Measurements from ENCODE around the gene ZNF212. TPM values are rescaled to one million over a fixed set of nuclear protein-coding genes. Genes with fewer than 3 reads are reported as not detected.

The ZNF212 gene
- total RNA-seq, 4 donors from 2014 or later: 19.8 to 24.9 (median 23.2) TPM

DNA sequence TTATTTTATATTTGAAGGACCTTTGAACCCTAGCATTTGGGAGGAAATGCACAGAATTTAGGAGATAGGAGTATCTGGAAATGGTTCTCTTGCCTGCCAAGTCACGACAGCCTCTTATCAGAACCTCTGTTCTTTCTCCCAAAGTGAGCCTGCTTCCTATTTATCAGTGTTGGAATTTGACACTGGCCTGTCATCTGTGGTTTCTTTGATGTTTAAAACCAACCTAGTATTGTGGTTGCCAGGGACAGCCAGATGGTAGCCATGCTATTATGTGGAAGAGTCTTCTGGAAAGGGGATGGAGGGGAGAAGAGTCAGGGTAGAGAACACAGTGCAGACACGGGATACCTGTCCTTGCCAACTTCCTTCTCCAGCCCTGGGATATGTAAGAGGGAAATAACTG lies 23.0 kb upstream of the ZNF212 start:
- Histone ChIP-seq H3K4me3 (no peak overlapping the region), H3K36me3 (peaks cover 0 to 99% (median 0%) of the 10 kb centered on the region in 3 donors)

DNA sequence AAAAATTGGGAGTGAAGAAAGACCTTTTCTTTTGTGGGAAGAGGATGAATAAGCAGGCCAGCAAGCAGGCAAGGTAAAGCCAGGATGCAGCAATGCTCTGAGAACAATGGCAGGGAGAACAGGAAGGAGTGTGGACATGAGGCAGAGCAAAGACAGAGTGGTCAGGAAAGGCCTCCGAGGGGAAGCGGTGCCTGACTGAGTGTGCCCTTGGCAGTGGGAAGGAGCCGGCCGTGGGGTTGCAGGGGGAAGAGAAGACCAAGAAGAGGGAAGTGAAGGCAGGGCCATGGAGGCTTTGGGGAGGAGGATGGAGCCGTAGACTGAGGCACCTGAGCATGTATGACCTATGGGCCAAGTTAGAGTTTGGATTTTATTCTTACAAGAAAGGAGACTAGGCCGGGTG lies 21.9 kb upstream of the ZNF212 start:
- no peaks in the 10 kb centered on the region for H3K27me3 ChIP-seq
- peaks cover 0 to 97% (median 0%) of the 10 kb centered on the region in 3 donors for H3K36me3 ChIP-seq
- H3K4me1 ChIP-seq: no peaks in the 10 kb centered on the region
- TF ChIP-seq POLR2A (IDR thresholded peaks at IDR 0.05): no peak
- TF ChIP-seq, protein P1, sequence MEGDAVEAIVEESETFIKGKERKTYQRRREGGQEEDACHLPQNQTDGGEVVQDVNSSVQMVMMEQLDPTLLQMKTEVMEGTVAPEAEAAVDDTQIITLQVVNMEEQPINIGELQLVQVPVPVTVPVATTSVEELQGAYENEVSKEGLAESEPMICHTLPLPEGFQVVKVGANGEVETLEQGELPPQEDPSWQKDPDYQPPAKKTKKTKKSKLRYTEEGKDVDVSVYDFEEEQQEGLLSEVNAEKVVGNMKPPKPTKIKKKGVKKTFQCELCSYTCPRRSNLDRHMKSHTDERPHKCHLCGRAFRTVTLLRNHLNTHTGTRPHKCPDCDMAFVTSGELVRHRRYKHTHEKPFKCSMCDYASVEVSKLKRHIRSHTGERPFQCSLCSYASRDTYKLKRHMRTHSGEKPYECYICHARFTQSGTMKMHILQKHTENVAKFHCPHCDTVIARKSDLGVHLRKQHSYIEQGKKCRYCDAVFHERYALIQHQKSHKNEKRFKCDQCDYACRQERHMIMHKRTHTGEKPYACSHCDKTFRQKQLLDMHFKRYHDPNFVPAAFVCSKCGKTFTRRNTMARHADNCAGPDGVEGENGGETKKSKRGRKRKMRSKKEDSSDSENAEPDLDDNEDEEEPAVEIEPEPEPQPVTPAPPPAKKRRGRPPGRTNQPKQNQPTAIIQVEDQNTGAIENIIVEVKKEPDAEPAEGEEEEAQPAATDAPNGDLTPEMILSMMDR (IDR thresholded peaks at IDR 0.05): no peak
- H3K27ac ChIP-seq: no peak overlapping the region
- no peak for DNase-seq
- no peaks in the 10 kb centered on the region for H3K9me3 ChIP-seq
- H3K4me3 ChIP-seq: no peak overlapping the region

More for the DNA sequence above, 23.0 kb upstream of the ZNF212 start:
- Histone ChIP-seq H3K27me3 (no peaks in the 10 kb centered on the region), H3K27ac (no peak overlapping the region), H3K4me1 (no peaks in the 10 kb centered on the region), H3K9me3 (no peaks in the 10 kb centered on the region)
- TF ChIP-seq POLR2A (IDR thresholded peaks at IDR 0.05): no peak
- TF ChIP-seq, protein P1 (IDR thresholded peaks at IDR 0.05): no peak
- DNase-seq: no peak

DNA sequence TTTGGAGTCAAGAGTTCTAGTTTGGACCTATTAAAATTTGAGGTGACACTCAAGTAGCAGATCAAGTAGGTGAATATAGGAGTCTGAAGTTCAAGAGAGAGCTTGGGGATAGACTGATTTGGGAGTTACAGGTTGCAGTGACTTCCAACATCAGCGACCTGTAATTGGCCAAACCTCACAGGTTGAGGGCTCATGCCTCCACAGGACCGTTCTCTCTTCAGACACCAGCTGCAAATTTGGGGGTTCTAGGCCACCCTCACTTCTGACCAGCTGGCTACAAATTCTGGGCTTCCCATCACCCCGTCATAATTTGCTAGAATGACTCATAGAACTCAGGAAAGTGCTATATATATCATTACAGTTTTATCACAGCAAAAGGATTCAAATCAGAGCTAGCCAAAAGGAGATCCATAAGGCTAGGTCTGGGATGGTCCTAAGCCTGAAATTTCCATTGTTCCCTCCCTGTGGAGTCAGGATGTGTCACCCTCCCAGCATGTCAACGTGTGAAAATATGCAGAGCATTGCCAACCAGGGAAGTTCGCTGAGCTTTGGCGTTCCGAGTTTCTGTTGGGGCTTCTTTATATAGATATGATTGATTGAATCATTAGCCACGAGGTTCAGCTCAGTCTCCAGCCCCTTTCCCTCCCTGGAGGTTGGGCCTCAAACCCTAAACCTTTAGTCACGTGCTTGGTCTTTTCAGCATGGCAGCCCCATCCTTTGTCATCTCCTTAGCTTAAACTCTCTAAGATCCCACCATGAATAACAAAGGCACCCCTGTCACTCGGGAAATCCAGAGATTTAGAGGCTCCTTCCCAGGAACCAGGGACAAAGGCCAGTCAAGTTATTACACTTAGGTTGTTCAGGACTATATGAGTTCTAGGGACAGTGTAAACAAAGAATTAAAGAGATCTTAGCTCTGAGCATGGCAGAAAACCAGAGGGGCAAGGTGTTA lies 20.7 kb upstream of the ZNF212 start:
- Histone ChIP-seq H3K27me3 (no peaks in the 10 kb centered on the region), H3K27ac (no peak overlapping the region), H3K4me3 (no peak overlapping the region), H3K9me3 (no peaks in the 10 kb centered on the region), H3K4me1 (no peaks in the 10 kb centered on the region), H3K36me3 (peaks cover 0 to 97% (median 0%) of the 10 kb centered on the region in 3 donors)
- DNase-seq: no peak
- TF ChIP-seq POLR2A (IDR thresholded peaks at IDR 0.05): no peak
- TF ChIP-seq, protein P1 (IDR thresholded peaks at IDR 0.05): no peak

DNA sequence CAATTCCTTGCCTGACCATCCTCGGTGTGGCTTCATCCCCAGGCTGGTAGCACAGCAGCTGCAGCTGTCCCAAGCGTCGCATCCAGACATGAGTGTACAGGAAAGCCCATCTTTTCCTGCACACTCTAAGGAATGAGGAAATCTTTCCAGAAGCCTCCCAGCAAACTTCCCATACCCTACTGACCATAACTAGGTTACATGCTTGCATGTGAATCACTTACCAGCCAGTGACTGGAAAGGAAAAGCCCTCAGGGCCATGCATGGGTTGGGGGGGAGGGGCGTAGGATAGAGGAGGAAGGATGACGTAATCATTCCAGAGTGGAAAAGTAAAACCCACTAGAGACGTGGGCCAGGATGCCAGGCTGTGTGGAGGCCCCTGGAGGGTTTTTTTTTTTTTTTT lies 18.9 kb upstream of the ZNF212 start:
- no peak for TF ChIP-seq POLR2A (IDR thresholded peaks at IDR 0.05)
- TF ChIP-seq, protein P1 (IDR thresholded peaks at IDR 0.05): no peak
- no peaks in the 10 kb centered on the region for H3K27me3 ChIP-seq
- H3K36me3 ChIP-seq: peaks cover 0 to 94% (median 0%) of the 10 kb centered on the region in 3 donors

DNA sequence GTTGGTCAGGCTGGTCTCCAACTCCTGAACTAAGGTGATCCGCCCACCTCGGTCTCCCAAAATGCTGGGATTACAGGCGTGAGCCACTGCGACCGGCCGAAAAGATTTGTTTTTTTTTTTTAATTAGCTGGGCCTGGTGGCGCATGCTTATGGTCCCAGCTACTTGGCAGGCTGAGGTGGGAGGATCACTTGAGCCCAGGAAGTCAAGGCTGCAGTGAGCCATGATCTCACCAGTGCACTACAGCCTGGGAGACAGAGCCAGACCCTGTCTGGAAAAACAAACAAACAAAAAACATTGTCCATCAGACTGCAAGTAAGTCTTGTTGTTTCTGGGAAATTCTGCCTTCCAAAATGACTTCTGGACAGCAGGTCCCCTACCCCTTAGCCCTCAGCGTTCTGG lies 16.3 kb upstream of the ZNF212 start:
- no peak overlapping the region for H3K4me3 ChIP-seq
- no peak overlapping the region for H3K27ac ChIP-seq
- no peaks in the 10 kb centered on the region for H3K27me3 ChIP-seq
- peaks cover 0 to 73% (median 0%) of the 10 kb centered on the region in 3 donors for H3K36me3 ChIP-seq
- H3K4me1 ChIP-seq: peaks cover 0 to 5% (median 0%) of the 10 kb centered on the region in 4 donors
- DNase-seq: no peak
- no peaks in the 10 kb centered on the region for H3K9me3 ChIP-seq
- no peak for TF ChIP-seq POLR2A (IDR thresholded peaks at IDR 0.05)
- TF ChIP-seq, protein P1 (IDR thresholded peaks at IDR 0.05): no peak

More for the DNA sequence above, 18.9 kb upstream of the ZNF212 start:
- Histone ChIP-seq H3K9me3 (no peaks in the 10 kb centered on the region), H3K4me3 (no peak overlapping the region), H3K27ac (no peak overlapping the region), H3K4me1 (no peaks in the 10 kb centered on the region)
- DNase-seq: no peak
